Measurements from ENCODE around the gene LINGO3. TPM values are rescaled to one million over a fixed set of nuclear protein-coding genes. Genes with fewer than 3 reads are reported as not detected.
"Not testable (repeated sequence)": the region's sequence is repeated elsewhere in the genome, so short reads cannot be mapped to it uniquely, and the experiment has no call there.

LINGO3 gene
- total and polyA plus RNA-seq, 10 donors: 0.26 to 2.6 (median 0.76) TPM

DNA sequence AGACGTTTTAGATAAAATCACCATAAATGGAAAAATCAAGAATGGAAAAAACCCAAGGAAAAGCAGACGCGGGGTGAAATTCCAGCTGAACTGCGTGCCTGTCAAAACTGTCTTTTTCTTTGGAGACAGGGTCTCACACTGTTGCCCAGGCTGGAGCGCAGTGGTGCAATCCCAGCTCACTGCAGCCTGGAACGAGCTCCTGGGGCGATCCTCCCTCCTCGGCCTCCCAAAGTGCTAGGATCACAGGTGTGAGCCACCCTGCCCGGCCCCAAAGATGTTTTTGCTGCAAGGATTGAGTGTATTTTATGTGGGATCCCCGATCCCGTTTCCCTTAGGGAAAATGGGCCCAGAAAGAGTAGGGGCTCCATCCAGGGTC is 25.1 kb downstream of the LINGO3 start:
- Histone ChIP-seq H3K9me3 (no peaks in the 10 kb centered on the region), H3K4me1 (peaks cover 11 to 98% (median 41%) of the 10 kb centered on the region in 6 donors), H3K27ac (peak overlapping the region in 6 of 8 donors; percentile 75 to 99 (median 86)), H3K27me3 (replicated peaks in 1 of 7) (no peaks in the 10 kb centered on the region), H3K4me3 (peak overlapping the region in 5 of 8 donors; percentile 37 to 72 (median 44)), H3K36me3 (peaks cover 0 to 16% (median 0%) of the 10 kb centered on the region in 6 donors)
- TF ChIP-seq, protein P1, sequence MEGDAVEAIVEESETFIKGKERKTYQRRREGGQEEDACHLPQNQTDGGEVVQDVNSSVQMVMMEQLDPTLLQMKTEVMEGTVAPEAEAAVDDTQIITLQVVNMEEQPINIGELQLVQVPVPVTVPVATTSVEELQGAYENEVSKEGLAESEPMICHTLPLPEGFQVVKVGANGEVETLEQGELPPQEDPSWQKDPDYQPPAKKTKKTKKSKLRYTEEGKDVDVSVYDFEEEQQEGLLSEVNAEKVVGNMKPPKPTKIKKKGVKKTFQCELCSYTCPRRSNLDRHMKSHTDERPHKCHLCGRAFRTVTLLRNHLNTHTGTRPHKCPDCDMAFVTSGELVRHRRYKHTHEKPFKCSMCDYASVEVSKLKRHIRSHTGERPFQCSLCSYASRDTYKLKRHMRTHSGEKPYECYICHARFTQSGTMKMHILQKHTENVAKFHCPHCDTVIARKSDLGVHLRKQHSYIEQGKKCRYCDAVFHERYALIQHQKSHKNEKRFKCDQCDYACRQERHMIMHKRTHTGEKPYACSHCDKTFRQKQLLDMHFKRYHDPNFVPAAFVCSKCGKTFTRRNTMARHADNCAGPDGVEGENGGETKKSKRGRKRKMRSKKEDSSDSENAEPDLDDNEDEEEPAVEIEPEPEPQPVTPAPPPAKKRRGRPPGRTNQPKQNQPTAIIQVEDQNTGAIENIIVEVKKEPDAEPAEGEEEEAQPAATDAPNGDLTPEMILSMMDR (IDR thresholded peaks at IDR 0.05 in 8 of 11, conservative IDR thresholded peaks at IDR 0.05 in 3 of 11): no peak
- TF ChIP-seq POLR2A (IDR thresholded peaks at IDR 0.05) (no peak), POLR2AphosphoS5 (IDR thresholded peaks at IDR 0.05) (no peak)
- WGBS, 5 donors: 72 to 82% (median 76%) methylated on average over 11 of the region's 11 CpGs
- intact Hi-C loops (cut with DNase I; ENCODE audit: low total_unique reads): no loop called here
- DNase-seq: no peak

- DNase-seq: peak; percentile 98
- Histone ChIP-seq H3K4me1 (peaks cover 11 to 98% (median 39%) of the 10 kb centered on the region in 6 donors), H3K36me3 (peaks cover 0 to 20% (median 0%) of the 10 kb centered on the region in 6 donors), H3K9me3 (no peaks in the 10 kb centered on the region), H3K27me3 (replicated peaks in 1 of 7) (no peaks in the 10 kb centered on the region), H3K27ac (peak within 1 kb of the TSS in 7 of 8 donors; percentile 75 to 99 (median 83)), H3K4me3 (peak within 1 kb of the TSS; percentile 6 to 72 (median 38))
- intact Hi-C loops (cut with DNase I; ENCODE audit: low total_unique reads): no loop called here
- no peak for TF ChIP-seq POLR2A (IDR thresholded peaks at IDR 0.05)
- peak; percentile 87 to 97 (median 88) for TF ChIP-seq POLR2AphosphoS5 (IDR thresholded peaks at IDR 0.05)
- TF ChIP-seq, protein P1 (IDR thresholded peaks at IDR 0.05 in 8 of 11, conservative IDR thresholded peaks at IDR 0.05 in 3 of 11): peak in 1 of 11 experiments; percentile 10
- 4 to 9% (median 6%) methylated on average over 29 to 41 of the region's 41 CpGs for WGBS, 5 donors
Measured at GRCh38 chr19:2282062-2282861, 25.7 kb downstream of the LINGO3 start, which contains the start of gene PEAK3. TSS of gene PEAK3 (minus strand) at chr19:2282175. CDS start at chr19:2280931, 1,244 bp downstream.

DNA sequence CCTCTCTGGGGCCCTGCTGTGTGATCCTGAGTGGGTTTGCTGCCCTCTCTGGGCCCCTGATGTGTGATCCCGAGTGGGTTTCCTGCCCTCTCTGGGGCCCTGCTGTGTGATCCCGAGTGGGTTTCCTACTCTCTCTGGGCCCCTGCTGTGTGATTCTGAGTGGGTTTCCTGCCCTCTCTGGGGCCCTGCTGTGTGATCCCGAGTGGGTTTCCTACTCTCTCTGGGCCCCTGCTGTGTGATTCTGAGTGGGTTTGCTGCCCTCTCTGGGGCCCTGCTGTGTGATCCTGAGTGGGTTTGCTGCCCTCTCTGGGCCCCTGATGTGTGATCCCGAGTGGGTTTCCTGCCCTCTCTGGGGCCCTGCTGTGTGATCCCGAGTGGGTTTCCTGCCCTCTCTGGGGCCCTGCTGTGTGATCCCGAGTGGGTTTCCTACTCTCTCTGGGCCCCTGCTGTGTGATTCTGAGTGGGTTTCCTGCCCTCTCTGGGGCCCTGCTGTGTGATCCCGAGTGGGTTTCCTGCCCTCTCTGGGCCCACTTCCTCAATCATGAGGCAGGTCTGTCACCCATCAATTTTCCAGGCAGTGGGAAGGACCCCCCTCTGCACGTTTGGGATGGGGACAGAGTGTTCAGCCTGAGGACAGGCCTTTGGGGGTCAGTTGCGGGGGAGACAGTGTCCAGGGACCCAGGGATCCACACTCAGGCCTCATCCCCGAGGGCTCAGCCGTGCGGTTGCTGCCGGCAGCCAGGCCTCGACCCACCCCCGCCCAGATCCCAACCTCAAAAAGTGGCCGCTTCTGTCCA is 26.5 kb downstream of the LINGO3 start:
- peak; percentile 81 for DNase-seq
- peak overlapping the region in 7 of 8 donors; percentile 75 to 99 (median 83) for H3K27ac ChIP-seq
- H3K9me3 ChIP-seq; intact Hi-C loops (cut with DNase I; ENCODE audit: low total_unique reads); H3K27me3 ChIP-seq (replicated peaks in 1 of 7): not testable (repeated sequence)
- peak overlapping the region in 7 of 8 donors; percentile 8 to 72 (median 40) for H3K4me3 ChIP-seq
- peaks cover 12 to 98% (median 41%) of the 10 kb centered on the region in 6 donors for H3K4me1 ChIP-seq
- peaks cover 0 to 28% (median 4%) of the 10 kb centered on the region in 6 donors for H3K36me3 ChIP-seq
- WGBS, 5 donors: 5 to 17% (median 11%) methylated on average over 7 to 16 of the region's 16 CpGs

GRCh38 chr19:2280633-2281264 is 27.2 kb downstream of the LINGO3 start:
- Histone ChIP-seq H3K36me3 (peaks cover 0 to 35% (median 11%) of the 10 kb centered on the region in 6 donors), H3K27ac (peak overlapping the region in 4 of 8 donors; percentile 65 to 99 (median 84)), H3K4me1 (peaks cover 16 to 98% (median 47%) of the 10 kb centered on the region in 6 donors), H3K4me3 (peak overlapping the region in 3 of 8 donors; percentile 24 to 43 (median 25)), H3K9me3 (no peaks in the 10 kb centered on the region), H3K27me3 (replicated peaks in 1 of 7) (no peaks in the 10 kb centered on the region)
- DNase-seq: no peak
- TF ChIP-seq, protein P1 (IDR thresholded peaks at IDR 0.05 in 8 of 11, conservative IDR thresholded peaks at IDR 0.05 in 3 of 11): no peak
- TF ChIP-seq POLR2AphosphoS5 (IDR thresholded peaks at IDR 0.05): peak in 1 of 3 donors; percentile 55
- intact Hi-C loops (cut with DNase I; ENCODE audit: low total_unique reads): no loop called here
- 65 to 78% (median 71%) methylated on average over 22 to 26 of the region's 26 CpGs for WGBS, 5 donors

Data from spleen (tissue), 11 donors.